ENCODE measurements around the gene PRPH2.

Gene PRPH2

DNA sequence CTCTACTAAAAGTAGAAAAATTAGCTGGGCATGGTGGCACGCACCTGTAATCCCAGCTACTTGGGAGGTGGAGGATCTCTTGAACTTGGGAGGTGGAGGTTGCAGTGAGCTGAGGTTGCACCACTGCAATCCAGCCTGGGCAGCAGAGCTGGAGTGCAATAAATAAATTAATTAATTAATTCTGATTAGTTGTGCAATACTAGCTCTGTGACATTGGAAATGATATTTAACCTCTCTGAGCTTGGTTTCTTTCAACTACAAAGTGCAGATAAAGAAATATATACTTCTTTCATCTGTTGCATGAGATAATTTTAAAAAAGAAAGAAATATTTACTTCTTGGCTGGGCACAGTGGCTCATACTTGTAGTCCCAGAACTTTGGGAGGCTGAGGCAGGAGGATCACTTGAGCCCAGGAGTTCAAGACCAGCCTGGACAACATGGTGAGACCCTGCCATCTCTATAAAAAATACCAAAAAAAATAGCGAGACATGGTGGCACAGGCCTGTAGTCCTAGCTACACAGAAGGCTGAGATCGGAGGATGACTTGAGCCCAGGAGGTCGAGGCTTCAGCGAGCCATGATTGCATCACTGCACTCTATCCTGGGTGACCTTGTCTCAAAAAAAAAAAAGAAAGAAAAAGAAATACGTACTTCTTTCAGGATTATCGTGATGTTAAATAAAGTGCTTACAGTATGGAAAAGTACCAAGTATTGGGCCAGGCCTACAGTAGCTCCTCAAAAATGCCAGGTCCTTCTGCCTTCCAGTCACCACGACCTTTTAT is 39.1 kb upstream of the PRPH2 start:
- H3K36me3 ChIP-seq (ENCODE audit: control insufficient read depth in 1 of 2, insufficient read depth in 2 of 2, low read depth in 1 of 2, low read length in 2 of 2), result peaks cover 2 to 6% of the 10 kb centered on the region in 2 experiments
- no peak overlapping the region for H4K91ac ChIP-seq (ENCODE audit: low read length)
- H2BK12ac ChIP-seq (ENCODE audit: low read length in 2 of 2), result no peak overlapping the region
- no peak overlapping the region for H2BK15ac ChIP-seq (ENCODE audit: low read depth, poor library complexity, severe bottlenecking)
- H3K4me3 ChIP-seq (ENCODE audit: insufficient read depth in 1 of 2, low read depth in 1 of 2, low read length in 2 of 2), result no peak overlapping the region
- H3K4me1 ChIP-seq (ENCODE audit: control insufficient read depth, insufficient read depth, low read depth, low read length), result no peaks in the 10 kb centered on the region
- H2AFZ ChIP-seq (ENCODE audit: low read depth, low read length), result no peak overlapping the region
- no peak overlapping the region for H3K4ac ChIP-seq (ENCODE audit: low read depth in 1 of 2, low read length in 2 of 2)
- H2AK5ac ChIP-seq (ENCODE audit: low read length, severe bottlenecking), result no peak overlapping the region
- no peak for DNase-seq
- no peak overlapping the region for H4K8ac ChIP-seq (ENCODE audit: low read length)
- peaks cover 6% of the 10 kb centered on the region for H3K79me1 ChIP-seq (replicated peaks; ENCODE audit: low read length, poor library complexity, severe bottlenecking)
- H3K14ac ChIP-seq (ENCODE audit: low read length in 2 of 2), result no peak overlapping the region
- WGBS, result 93% methylated on average over 8 of the region's 8 CpGs
- no peak overlapping the region for H3K23ac ChIP-seq (ENCODE audit: low read length in 2 of 2)
- H2BK120ac ChIP-seq (ENCODE audit: low read depth, low read length), result no peak overlapping the region
- H3K27ac ChIP-seq (ENCODE audit: low read length, poor library complexity, severe bottlenecking), result no peak overlapping the region
- no peaks in the 10 kb centered on the region for H3K27me3 ChIP-seq (ENCODE audit: control insufficient read depth in 1 of 2, insufficient read depth in 1 of 2, low read length in 2 of 2)
- no peak overlapping the region for H3K4me2 ChIP-seq (ENCODE audit: low read length, poor library complexity, severe bottlenecking)
- no peak overlapping the region for H2BK5ac ChIP-seq (ENCODE audit: low read depth, low read length, poor library complexity, severe bottlenecking)
- H3K9ac ChIP-seq (ENCODE audit: low read length), result no peak overlapping the region
- H3K9me3 ChIP-seq (ENCODE audit: control insufficient read depth, low read length), result no peaks in the 10 kb centered on the region
- H3K18ac ChIP-seq (ENCODE audit: low read depth in 1 of 2, low read length in 2 of 2), result no peak overlapping the region

DNA sequence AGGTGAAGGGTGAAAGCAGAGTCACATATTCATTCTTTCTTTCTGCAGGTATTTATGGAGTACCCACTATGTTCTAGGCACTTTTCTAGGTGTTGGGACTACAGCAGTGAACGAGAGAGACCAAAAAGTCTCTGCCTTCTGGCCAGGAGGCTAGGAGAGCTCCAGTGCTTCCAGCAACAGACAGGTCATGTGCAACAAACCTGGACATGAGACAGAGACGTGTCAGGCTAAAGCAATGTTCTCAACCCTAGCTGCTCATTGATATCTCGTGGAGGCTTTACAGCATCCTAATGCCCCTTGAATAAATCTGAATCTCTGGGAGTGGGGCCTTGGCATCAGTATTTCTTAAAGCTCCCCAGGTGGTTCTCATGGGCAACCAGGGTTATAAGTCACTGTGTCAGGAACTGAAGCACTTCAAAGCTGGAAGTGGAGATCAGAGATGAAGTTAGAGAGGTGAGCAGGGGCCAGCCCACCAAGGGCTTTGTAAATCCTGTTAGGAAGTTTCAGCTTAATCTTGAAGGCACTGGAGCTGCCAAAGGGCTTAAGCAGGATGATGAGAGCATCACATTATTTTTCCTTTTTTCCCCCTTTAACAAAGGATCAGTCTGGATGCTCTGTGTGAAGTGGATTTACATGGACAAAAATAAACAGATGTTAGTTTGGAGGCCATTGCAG is 36.5 kb upstream of the PRPH2 start:
- Histone ChIP-seq H3K14ac (ENCODE audit: low read length in 2 of 2) (no peak overlapping the region), H3K36me3 (ENCODE audit: control insufficient read depth in 1 of 2, insufficient read depth in 2 of 2, low read depth in 1 of 2, low read length in 2 of 2) (peaks cover 2 to 6% of the 10 kb centered on the region in 2 experiments), H3K27me3 (ENCODE audit: control insufficient read depth in 1 of 2, insufficient read depth in 1 of 2, low read length in 2 of 2) (no peaks in the 10 kb centered on the region), H3K27ac (ENCODE audit: low read length, poor library complexity, severe bottlenecking) (no peak overlapping the region), H2BK5ac (ENCODE audit: low read depth, low read length, poor library complexity, severe bottlenecking) (no peak overlapping the region), H3K23ac (ENCODE audit: low read length in 2 of 2) (no peak overlapping the region), H3K4me3 (ENCODE audit: insufficient read depth in 1 of 2, low read depth in 1 of 2, low read length in 2 of 2) (no peak overlapping the region), H3K4me2 (ENCODE audit: low read length, poor library complexity, severe bottlenecking) (no peak overlapping the region), H4K8ac (ENCODE audit: low read length) (no peak overlapping the region), H2BK15ac (ENCODE audit: low read depth, poor library complexity, severe bottlenecking) (no peak overlapping the region), H2AFZ (ENCODE audit: low read depth, low read length) (no peak overlapping the region), H3K18ac (ENCODE audit: low read depth in 1 of 2, low read length in 2 of 2) (no peak overlapping the region), H2BK12ac (ENCODE audit: low read length in 2 of 2) (no peak overlapping the region), H3K4me1 (ENCODE audit: control insufficient read depth, insufficient read depth, low read depth, low read length) (no peaks in the 10 kb centered on the region), H4K91ac (ENCODE audit: low read length) (no peak overlapping the region), H3K9me3 (ENCODE audit: control insufficient read depth, low read length) (no peaks in the 10 kb centered on the region), H3K79me1 (replicated peaks; ENCODE audit: low read length, poor library complexity, severe bottlenecking) (peaks cover 6% of the 10 kb centered on the region), H3K9ac (ENCODE audit: low read length) (no peak overlapping the region), H3K4ac (ENCODE audit: low read depth in 1 of 2, low read length in 2 of 2) (no peak overlapping the region), H2AK5ac (ENCODE audit: low read length, severe bottlenecking) (no peak overlapping the region), H2BK120ac (ENCODE audit: low read depth, low read length) (no peak overlapping the region)
- DNase-seq, result no peak
- 92% methylated on average over 3 of the region's 3 CpGs for WGBS

DNA sequence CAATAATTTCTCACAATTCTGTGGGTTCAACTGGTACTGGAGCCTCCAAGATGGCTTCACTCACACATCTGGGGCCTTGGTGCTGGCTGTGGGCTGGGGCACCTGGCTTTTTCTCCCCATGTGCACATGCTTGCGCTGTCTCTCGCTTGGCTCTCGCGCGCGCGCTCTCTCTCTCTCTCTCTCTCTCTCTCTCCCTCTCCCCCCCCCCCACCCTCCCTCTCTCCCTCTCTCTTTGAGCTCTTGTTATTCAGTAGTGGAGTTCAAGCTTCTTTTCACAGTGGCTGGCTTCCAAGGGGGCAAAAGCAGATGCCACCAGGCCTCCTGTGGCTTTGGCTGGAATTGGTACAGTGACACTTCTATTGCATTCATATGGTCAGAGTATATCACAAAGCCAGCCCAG is 34.3 kb upstream of the PRPH2 start:
- H2BK5ac ChIP-seq (ENCODE audit: low read depth, low read length, poor library complexity, severe bottlenecking), result no peak overlapping the region
- no peak overlapping the region for H3K4ac ChIP-seq (ENCODE audit: low read depth in 1 of 2, low read length in 2 of 2)
- no peaks in the 10 kb centered on the region for H3K27me3 ChIP-seq (ENCODE audit: control insufficient read depth in 1 of 2, insufficient read depth in 1 of 2, low read length in 2 of 2)
- H3K4me1 ChIP-seq (ENCODE audit: control insufficient read depth, insufficient read depth, low read depth, low read length), result no peaks in the 10 kb centered on the region
- H3K14ac ChIP-seq (ENCODE audit: low read length in 2 of 2), result no peak overlapping the region
- H3K36me3 ChIP-seq (ENCODE audit: control insufficient read depth in 1 of 2, insufficient read depth in 2 of 2, low read depth in 1 of 2, low read length in 2 of 2), result peaks cover 2 to 6% of the 10 kb centered on the region in 2 experiments
- H3K4me2 ChIP-seq (ENCODE audit: low read length, poor library complexity, severe bottlenecking), result no peak overlapping the region
- H2BK12ac ChIP-seq (ENCODE audit: low read length in 2 of 2), result no peak overlapping the region
- H3K4me3 ChIP-seq (ENCODE audit: insufficient read depth in 1 of 2, low read depth in 1 of 2, low read length in 2 of 2), result no peak overlapping the region
- H3K9ac ChIP-seq (ENCODE audit: low read length), result no peak overlapping the region
- peaks cover 8% of the 10 kb centered on the region for H3K79me1 ChIP-seq (replicated peaks; ENCODE audit: low read length, poor library complexity, severe bottlenecking)
- no peak overlapping the region for H2BK120ac ChIP-seq (ENCODE audit: low read depth, low read length)
- H3K18ac ChIP-seq (ENCODE audit: low read depth in 1 of 2, low read length in 2 of 2), result no peak overlapping the region
- H3K27ac ChIP-seq (ENCODE audit: low read length, poor library complexity, severe bottlenecking), result no peak overlapping the region
- H2AFZ ChIP-seq (ENCODE audit: low read depth, low read length), result no peak overlapping the region
- no peak overlapping the region for H2BK15ac ChIP-seq (ENCODE audit: low read depth, poor library complexity, severe bottlenecking)
- no peaks in the 10 kb centered on the region for H3K9me3 ChIP-seq (ENCODE audit: control insufficient read depth, low read length)
- no CpG with 5 or more reads among the region's 7 CpGs for WGBS
- H4K91ac ChIP-seq (ENCODE audit: low read length), result no peak overlapping the region
- H2AK5ac ChIP-seq (ENCODE audit: low read length, severe bottlenecking), result no peak overlapping the region
- H4K8ac ChIP-seq (ENCODE audit: low read length), result no peak overlapping the region
- H3K23ac ChIP-seq (ENCODE audit: low read length in 2 of 2), result no peak overlapping the region
- no peak for DNase-seq

DNA sequence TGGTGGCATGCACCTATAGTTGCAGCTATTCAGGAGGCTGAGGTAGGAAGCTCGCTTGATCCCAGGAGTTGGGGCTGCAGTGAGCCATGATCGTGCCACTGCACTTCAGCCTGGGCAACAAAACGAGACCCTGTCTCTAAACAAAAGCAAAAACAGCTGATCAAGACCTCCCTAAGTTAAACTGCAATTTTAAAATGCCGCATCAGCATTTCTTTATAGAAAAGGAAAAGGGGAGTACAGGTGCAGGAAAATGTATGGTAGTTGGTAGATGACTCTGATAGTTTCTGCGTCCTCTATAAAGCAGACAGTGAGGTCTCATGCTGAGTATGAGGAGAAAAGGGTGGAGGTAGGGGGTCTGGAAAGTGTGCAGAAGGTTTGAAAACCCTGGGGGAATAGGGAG is 32.4 kb upstream of the PRPH2 start:
- Histone ChIP-seq H4K8ac (ENCODE audit: low read length) (no peak overlapping the region), H3K27me3 (ENCODE audit: control insufficient read depth in 1 of 2, insufficient read depth in 1 of 2, low read length in 2 of 2) (no peaks in the 10 kb centered on the region), H3K4me2 (ENCODE audit: low read length, poor library complexity, severe bottlenecking) (no peak overlapping the region), H2BK12ac (ENCODE audit: low read length in 2 of 2) (no peak overlapping the region), H3K18ac (ENCODE audit: low read depth in 1 of 2, low read length in 2 of 2) (no peak overlapping the region), H3K9me3 (ENCODE audit: control insufficient read depth, low read length) (no peaks in the 10 kb centered on the region), H2BK15ac (ENCODE audit: low read depth, poor library complexity, severe bottlenecking) (no peak overlapping the region), H2BK5ac (ENCODE audit: low read depth, low read length, poor library complexity, severe bottlenecking) (no peak overlapping the region), H3K14ac (ENCODE audit: low read length in 2 of 2) (no peak overlapping the region), H3K4me1 (ENCODE audit: control insufficient read depth, insufficient read depth, low read depth, low read length) (no peaks in the 10 kb centered on the region), H2AFZ (ENCODE audit: low read depth, low read length) (no peak overlapping the region), H3K23ac (ENCODE audit: low read length in 2 of 2) (no peak overlapping the region), H3K4ac (ENCODE audit: low read depth in 1 of 2, low read length in 2 of 2) (no peak overlapping the region), H3K79me1 (replicated peaks; ENCODE audit: low read length, poor library complexity, severe bottlenecking) (peaks cover 14% of the 10 kb centered on the region), H3K36me3 (ENCODE audit: control insufficient read depth in 1 of 2, insufficient read depth in 2 of 2, low read depth in 1 of 2, low read length in 2 of 2) (peaks cover 1 to 5% of the 10 kb centered on the region in 2 experiments), H4K91ac (ENCODE audit: low read length) (no peak overlapping the region), H3K9ac (ENCODE audit: low read length) (no peak overlapping the region), H3K27ac (ENCODE audit: low read length, poor library complexity, severe bottlenecking) (no peak overlapping the region), H3K4me3 (ENCODE audit: insufficient read depth in 1 of 2, low read depth in 1 of 2, low read length in 2 of 2) (no peak overlapping the region), H2AK5ac (ENCODE audit: low read length, severe bottlenecking) (no peak overlapping the region), H2BK120ac (ENCODE audit: low read depth, low read length) (no peak overlapping the region)
- 93% methylated on average over 4 of the region's 5 CpGs for WGBS
- DNase-seq, result no peak

All from mesenchymal stem cell (in vitro differentiated cells and primary cell).